Measurements from ENCODE around the gene TMEM130.

The TMEM130 gene

GRCh38 chr7:98805956-98806838 lies 63.6 kb downstream of the TMEM130 start:
- DNase-seq: no peak

- no peak for DNase-seq
Observed at GRCh38 chr7:98802781-98803110, 67.1 kb downstream of the TMEM130 start.

- no peak for DNase-seq
Observed at GRCh38 chr7:98802088-98802780, 67.6 kb downstream of the TMEM130 start.

- no peak for DNase-seq
Observed at GRCh38 chr7:98800996-98801395, 68.8 kb downstream of the TMEM130 start.

GRCh38 chr7:98797150-98797549 lies 72.7 kb downstream of the TMEM130 start:
- DNase-seq: no peak
